SK-N-SH (cell line): ENCODE data around the gene CLEC18B. TPM values are rescaled to one million over a fixed set of nuclear protein-coding genes. Genes with fewer than 3 reads are reported as not detected.

Experiments used
- CTCF ChIA-PET: fragments of 300-600, 350-600 bp; formaldehyde crosslinking; extraction: SDS; loops from one replicate; lab custom pipeline; 2021; lab: Yijun Ruan, JAX
- POLR2A ChIA-PET: fragments of 350-600 bp; sonication (Branson Sonifier 250); formaldehyde crosslinking; extraction: SDS; loops from one replicate; lab custom pipeline; 2020; ENCODE audit warnings: antibody characterized with exemption, inconsistent platforms; lab: Yijun Ruan, JAX
- DNase-seq: peaks from one replicate; pipeline ENCODE4 v3.0.0; 2012
- H2AFZ ChIP-seq: fragments of 200-600 bp; sonication (generic); 2 replicates; pipeline ENCODE4 v1.8.1; 2016; ENCODE audit warnings: antibody characterized with exemption, mild to moderate bottlenecking, low read depth
- H3F3A ChIP-seq: fragments of 200-600 bp; sonication (generic); replicated peaks from 2 replicates; pipeline ENCODE3; 2016; ENCODE audit warnings: antibody characterized with exemption, mild to moderate bottlenecking; ENCODE audit not compliant: insufficient read depth
- H3K27ac ChIP-seq, 2 experiments: fragments of 200-500 bp in 1 of 2; fragments of 200-600 bp in 1 of 2; sonication (Bioruptor generic) in 1 of 2; sonication (generic), shearing (Covaris generic) in 1 of 2; 2 replicates each; pipeline versions ENCODE4 v1.5.1 to v1.6.1; 2014 to 2016; ENCODE audit warnings: low read depth in 2 of 2, inconsistent platforms in 1 of 2, low read length in 1 of 2, mild to moderate bottlenecking in 1 of 2, mixed read lengths in 1 of 2
- H3K27me3 ChIP-seq: fragments of 200-600 bp; sonication (generic), shearing (Covaris generic); 2 replicates; pipeline ENCODE4 v1.6.1; 2016; ENCODE audit warnings: mixed run types; ENCODE audit not compliant: insufficient read depth
- H3K36me3 ChIP-seq, 2 experiments: fragments of 200-500 bp in 1 of 2; fragments of 200-600 bp in 1 of 2; sonication (Bioruptor generic) in 1 of 2; sonication (generic) in 1 of 2; replicated peaks in 1 of 2; 2 replicates each; pipeline versions ENCODE3 to v1.5.1; 2014 to 2016; ENCODE audit warnings: low read length in 1 of 2, mild to moderate bottlenecking in 1 of 2; ENCODE audit not compliant: insufficient read depth in 2 of 2, control insufficient read depth in 1 of 2
- H3K4me1 ChIP-seq, 2 experiments: fragments of 200-500 bp in 1 of 2; fragments of 200-600 bp in 1 of 2; sonication (Bioruptor generic) in 1 of 2; sonication (generic), shearing (Covaris generic) in 1 of 2; 2 replicates each; pipeline versions ENCODE4 v1.5.1 to v1.6.1; 2014 to 2016; ENCODE audit warnings: low read depth in 1 of 2, low read length in 1 of 2, mixed run types in 1 of 2; ENCODE audit not compliant: insufficient read depth in 2 of 2, control insufficient read depth in 1 of 2
- H3K4me2 ChIP-seq: fragments of 200-600 bp; sonication (generic), shearing (Covaris generic); 2 replicates; pipeline ENCODE4 v1.6.1; 2017; ENCODE audit warnings: mixed run types
- H3K4me3 ChIP-seq, 2 experiments: fragments of 200-500 bp in 1 of 2; fragments of 200-600 bp in 1 of 2; sonication (Bioruptor generic) in 1 of 2; sonication (generic), shearing (Covaris generic) in 1 of 2; 2 replicates each; pipeline versions ENCODE4 v1.5.1 to v1.8.1; 2014 to 2016; ENCODE audit warnings: low read depth in 2 of 2, inconsistent platforms in 1 of 2, low read length in 1 of 2, mild to moderate bottlenecking in 1 of 2, mixed read lengths in 1 of 2, moderate library complexity in 1 of 2
- H3K79me2 ChIP-seq: fragments of 200-600 bp; sonication (generic); 2 replicates; pipeline ENCODE4 v1.8.1; 2017; ENCODE audit warnings: mild to moderate bottlenecking; ENCODE audit not compliant: insufficient read depth
- H3K9ac ChIP-seq: fragments of 200-600 bp; sonication (generic); 2 replicates; pipeline ENCODE4 v1.6.1; 2017; ENCODE audit warnings: mixed run types
- H3K9me2 ChIP-seq: fragments of 200-600 bp; sonication (generic); 2 replicates; pipeline ENCODE4 v1.6.1; 2017; ENCODE audit warnings: mixed run types
- H3K9me3 ChIP-seq: fragments of 200-600 bp; sonication (generic); 2 replicates; pipeline ENCODE4 v1.6.1; 2017; ENCODE audit warnings: mixed run types, mild to moderate bottlenecking, moderate library complexity
- H4K20me1 ChIP-seq: fragments of 200-600 bp; sonication (generic); 2 replicates; pipeline ENCODE4 v1.6.1; 2017; ENCODE audit warnings: mild to moderate bottlenecking, mixed run types; ENCODE audit not compliant: insufficient read depth
- CHD2 ChIP-seq: fragments of 150-350 bp; IDR thresholded peaks from 2 replicates; pipeline ENCODE4 v1.6.1; 2018; ENCODE audit warnings: low read length; ENCODE audit not compliant: partially characterized antibody
- ELF1 ChIP-seq: IDR thresholded peaks from 2 replicates; pipeline ENCODE4 v1.4.0; 2012
- EP300 ChIP-seq, 2 experiments: IDR thresholded peaks; 2 replicates each; pipeline versions ENCODE4 v1.4.0 to v1.6.1; 2012; ENCODE audit warnings: borderline replicate concordance in 1 of 2, low read depth in 1 of 2, low read length in 1 of 2
- EZH2phosphoT487 ChIP-seq: fragments of 200-600 bp; sonication (generic); IDR thresholded peaks from 2 replicates; pipeline ENCODE4 v1.6.1; 2017; ENCODE audit warnings: low read depth, mixed run types, mild to moderate bottlenecking, antibody characterized with exemption, moderate library complexity, borderline replicate concordance
- FOXJ3 ChIP-seq: sonication (generic); formaldehyde crosslinking; IDR thresholded peaks from 2 replicates; pipeline ENCODE4 v1.5.1; 2020; ENCODE audit warnings: mild to moderate bottlenecking, missing genetic modification reagents
- FOXM1 ChIP-seq: IDR thresholded peaks from 2 replicates; pipeline ENCODE4 v1.4.0; 2012; ENCODE audit warnings: low read depth, mild to moderate bottlenecking
- GATA2 ChIP-seq: sonication (generic); formaldehyde crosslinking; IDR thresholded peaks from 2 replicates; pipeline ENCODE4 v1.5.0; 2020; ENCODE audit warnings: mild to moderate bottlenecking, missing genetic modification reagents
- MXI1 ChIP-seq: IDR thresholded peaks from 2 replicates; pipeline ENCODE4 v1.6.1; 2012; ENCODE audit warnings: mild to moderate bottlenecking, low read depth, low read length, improper control_type of control experiment
- NFIC ChIP-seq: IDR thresholded peaks from 2 replicates; pipeline ENCODE4 v1.4.0; 2012; ENCODE audit warnings: borderline replicate concordance
- NRF1 ChIP-seq: IDR thresholded peaks from 2 replicates; pipeline ENCODE4 v1.6.1; 2012; ENCODE audit warnings: low read depth, mild to moderate bottlenecking, low read length
- RAD21 ChIP-seq: IDR thresholded peaks from 2 replicates; pipeline ENCODE4 v1.6.1; 2012; ENCODE audit warnings: mild to moderate bottlenecking, low read length
- RCOR1 ChIP-seq: fragments of 150-350 bp; IDR thresholded peaks from 2 replicates; pipeline ENCODE4 v1.6.1; 2017; ENCODE audit warnings: antibody characterized with exemption, low read length
- RFX5 ChIP-seq: IDR thresholded peaks from 2 replicates; pipeline ENCODE4 v1.6.1; 2012; ENCODE audit warnings: mild to moderate bottlenecking, improper control_type of control experiment, low read length
- RXRA ChIP-seq: IDR thresholded peaks from 2 replicates; pipeline ENCODE4 v1.4.0; 2012; ENCODE audit warnings: low read depth, mild to moderate bottlenecking, borderline replicate concordance
- SIN3A ChIP-seq: IDR thresholded peaks from 2 replicates; pipeline ENCODE4 v1.6.1; 2012; ENCODE audit warnings: low read depth, mild to moderate bottlenecking, low read length, moderate library complexity, borderline replicate concordance
- TAF1 ChIP-seq: IDR thresholded peaks from 2 replicates; pipeline ENCODE4 v1.6.1; 2012; ENCODE audit warnings: low read depth, mild to moderate bottlenecking, low read length, moderate library complexity, borderline replicate concordance
- TEAD4 ChIP-seq: IDR thresholded peaks from 2 replicates; pipeline ENCODE4 v1.4.0; 2012; ENCODE audit warnings: mild to moderate bottlenecking, borderline replicate concordance; ENCODE audit not compliant: insufficient read depth
- YY1 ChIP-seq: IDR thresholded peaks from 2 replicates; pipeline ENCODE4 v1.4.0; 2012; ENCODE audit warnings: low read depth, mild to moderate bottlenecking
- WGBS: methylation state at CpG from one replicate; pipeline ENCODE4 v1.1.6; 2017; ENCODE audit warnings: low lambda C conversion rate; 5-methylcytosine and 5-hydroxymethylcytosine counted together
- polyA plus RNA-seq, 3 experiments: library from polyadenylated mRNA; depleted of rRNA; stranded (reverse); fragments of >200 nt; gene quantifications; 2 replicates each; pipeline ENCODE4 v1.2.3, GENCODE V29; 2012
- TF ChIP-seq, protein P1 (sequence below): fragments of 150-350 bp; IDR thresholded peaks from 2 replicates; pipeline ENCODE4 v1.6.1; 2017; ENCODE audit warnings: antibody characterized with exemption, low read length, low read depth, borderline replicate concordance
- TF ChIP-seq, protein P2 (sequence below): IDR thresholded peaks from 2 replicates; pipeline ENCODE4 v1.4.0; 2012; ENCODE audit warnings: low read depth, borderline replicate concordance
- TF ChIP-seq, protein P3 (sequence below): IDR thresholded peaks from 2 replicates; pipeline ENCODE4 v1.4.0; 2012; ENCODE audit warnings: low read depth

Gene CLEC18B
- polyA plus RNA-seq, 1 of the 3 experiments (the other 2 are of a cell fraction), result 0.10 TPM

DNA sequence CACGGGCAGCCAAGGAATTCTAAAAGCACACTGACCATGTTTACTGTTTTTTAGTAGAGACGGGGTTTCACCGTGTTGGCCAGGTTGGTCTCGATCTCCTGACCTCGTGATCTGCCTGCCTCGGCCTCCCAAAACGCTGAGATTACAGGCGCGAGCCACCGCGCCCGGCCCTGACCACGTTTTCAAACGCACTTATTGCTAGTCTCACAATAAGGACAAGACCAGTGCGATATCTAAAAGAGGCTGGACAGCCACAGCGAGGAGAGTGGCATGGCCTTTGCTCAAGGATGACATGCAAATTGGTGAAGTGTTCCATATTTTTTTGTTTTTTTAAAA is 35.0 kb upstream of the CLEC18B start:
- CTCF ChIA-PET, result no interaction called here
- POLR2A ChIA-PET, result no interaction called here
- Histone ChIP-seq H3K4me3 (no peak overlapping the region), H3K9me3 (no peaks in the 10 kb centered on the region), H3K9ac (no peak overlapping the region), H2AFZ (no peak overlapping the region), H3K27ac (no peak overlapping the region), H3K9me2 (no peaks in the 10 kb centered on the region), H3K36me3 (peaks cover 56 to 58% of the 10 kb centered on the region in 2 experiments), H4K20me1 (no peaks in the 10 kb centered on the region), H3F3A (peaks cover under 1% of the 10 kb centered on the region), H3K4me1 (no peaks in the 10 kb centered on the region), H3K79me2 (no peaks in the 10 kb centered on the region; the same call in 1 of the 2 replicates), H3K4me2 (no peak overlapping the region), H3K27me3 (no peaks in the 10 kb centered on the region)
- no peak for DNase-seq
- WGBS, result 97% methylated on average over 16 of the region's 16 CpGs
- TF ChIP-seq EP300 (IDR thresholded peaks at IDR 0.05; ENCODE audit: borderline replicate concordance in 1 of 2, low read depth in 1 of 2, low read length in 1 of 2), result no peak
- no peak for TF ChIP-seq FOXM1
- no peak for TF ChIP-seq GATA2
- TF ChIP-seq RCOR1, result no peak
- no peak for TF ChIP-seq TAF1
- TF ChIP-seq YY1, result no peak
- TF ChIP-seq RAD21, result no peak
- no peak for TF ChIP-seq RXRA
- no peak for TF ChIP-seq CHD2
- no peak for TF ChIP-seq MXI1

DNA sequence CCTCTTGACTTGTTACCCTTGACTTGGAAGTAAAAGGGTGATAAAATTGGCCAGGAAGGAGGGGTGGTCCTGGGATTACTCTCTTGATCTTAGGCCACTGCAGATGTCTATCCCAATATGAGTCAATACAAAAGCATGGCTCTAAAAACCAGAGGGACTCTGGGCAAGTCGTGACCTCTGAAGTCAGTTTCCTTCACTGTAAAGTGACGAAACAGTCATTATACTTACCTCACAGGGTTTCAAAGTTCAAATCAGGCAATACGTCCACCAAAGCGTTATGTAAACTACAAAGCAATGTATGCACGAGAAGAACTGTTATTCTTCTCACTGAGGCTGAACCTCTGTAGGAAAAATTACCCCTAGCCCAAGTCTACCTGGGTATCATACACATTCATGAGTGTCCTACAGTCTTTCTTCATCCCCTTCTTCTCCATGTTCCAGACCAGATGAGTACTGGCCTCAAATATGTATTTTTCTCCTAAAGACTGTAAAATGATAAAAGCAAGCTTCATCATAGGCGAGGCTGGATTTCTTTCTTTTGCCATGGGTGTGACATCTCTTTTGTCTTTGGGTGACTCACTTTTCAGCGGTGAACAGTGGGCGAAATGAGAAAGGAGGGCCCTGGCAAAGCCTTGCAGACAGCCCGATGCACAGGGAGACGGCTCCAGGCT is 34.5 kb upstream of the CLEC18B start:
- ChIA-PET POLR2A (no interaction called here), CTCF (no interaction called here)
- no peaks in the 10 kb centered on the region; the same call in 1 of the 2 replicates for H3K79me2 ChIP-seq
- TF ChIP-seq, protein P1, sequence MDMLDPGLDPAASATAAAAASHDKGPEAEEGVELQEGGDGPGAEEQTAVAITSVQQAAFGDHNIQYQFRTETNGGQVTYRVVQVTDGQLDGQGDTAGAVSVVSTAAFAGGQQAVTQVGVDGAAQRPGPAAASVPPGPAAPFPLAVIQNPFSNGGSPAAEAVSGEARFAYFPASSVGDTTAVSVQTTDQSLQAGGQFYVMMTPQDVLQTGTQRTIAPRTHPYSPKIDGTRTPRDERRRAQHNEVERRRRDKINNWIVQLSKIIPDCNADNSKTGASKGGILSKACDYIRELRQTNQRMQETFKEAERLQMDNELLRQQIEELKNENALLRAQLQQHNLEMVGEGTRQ, result no peak
- no peak for TF ChIP-seq TEAD4
- TF ChIP-seq FOXM1, result no peak
- TF ChIP-seq, protein P2, sequence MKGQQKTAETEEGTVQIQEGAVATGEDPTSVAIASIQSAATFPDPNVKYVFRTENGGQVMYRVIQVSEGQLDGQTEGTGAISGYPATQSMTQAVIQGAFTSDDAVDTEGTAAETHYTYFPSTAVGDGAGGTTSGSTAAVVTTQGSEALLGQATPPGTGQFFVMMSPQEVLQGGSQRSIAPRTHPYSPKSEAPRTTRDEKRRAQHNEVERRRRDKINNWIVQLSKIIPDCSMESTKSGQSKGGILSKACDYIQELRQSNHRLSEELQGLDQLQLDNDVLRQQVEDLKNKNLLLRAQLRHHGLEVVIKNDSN, result no peak
- TF ChIP-seq SIN3A, result no peak
- TF ChIP-seq ELF1, result no peak
- TF ChIP-seq YY1, result no peak
- TF ChIP-seq CHD2, result no peak
- no peak for TF ChIP-seq EZH2phosphoT487
- TF ChIP-seq NFIC, result no peak
- no peak for TF ChIP-seq GATA2
- TF ChIP-seq NRF1, result no peak
- TF ChIP-seq, protein P3, sequence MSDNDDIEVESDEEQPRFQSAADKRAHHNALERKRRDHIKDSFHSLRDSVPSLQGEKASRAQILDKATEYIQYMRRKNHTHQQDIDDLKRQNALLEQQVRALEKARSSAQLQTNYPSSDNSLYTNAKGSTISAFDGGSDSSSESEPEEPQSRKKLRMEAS, result no peak
- TF ChIP-seq RCOR1, result no peak
- TF ChIP-seq RXRA, result no peak
- no peak for TF ChIP-seq RAD21
- no peak for TF ChIP-seq RFX5
- TF ChIP-seq FOXJ3 (CRISPR knock-in tag), result no peak
- no peak overlapping the region for H3K9ac ChIP-seq
- H3F3A ChIP-seq, result peaks cover 5% of the 10 kb centered on the region
- H3K4me1 ChIP-seq, result no peaks in the 10 kb centered on the region
- H3K27me3 ChIP-seq, result no peaks in the 10 kb centered on the region
- H3K27ac ChIP-seq, result no peak overlapping the region
- H2AFZ ChIP-seq, result no peak overlapping the region
- no peaks in the 10 kb centered on the region for H3K9me3 ChIP-seq
- 81% methylated on average over 10 of the region's 10 CpGs for WGBS
- H3K4me2 ChIP-seq, result no peak overlapping the region
- no peak for DNase-seq
- no peaks in the 10 kb centered on the region for H3K9me2 ChIP-seq
- peaks cover 60 to 61% of the 10 kb centered on the region in 2 experiments for H3K36me3 ChIP-seq
- no peaks in the 10 kb centered on the region for H4K20me1 ChIP-seq
- H3K4me3 ChIP-seq, result no peak overlapping the region
